Colon (tissue), 2 donors: ENCODE data around the gene HOXA7.

Experiments used
- FAIRE-seq: peaks from 2 replicates; lab custom pipeline; 2012; peaks lifted over from hg19 to GRCh38; lab: Jason Lieb, UNC
- donor health status: control.
- donor health status: control.

The HOXA7 gene

DNA sequence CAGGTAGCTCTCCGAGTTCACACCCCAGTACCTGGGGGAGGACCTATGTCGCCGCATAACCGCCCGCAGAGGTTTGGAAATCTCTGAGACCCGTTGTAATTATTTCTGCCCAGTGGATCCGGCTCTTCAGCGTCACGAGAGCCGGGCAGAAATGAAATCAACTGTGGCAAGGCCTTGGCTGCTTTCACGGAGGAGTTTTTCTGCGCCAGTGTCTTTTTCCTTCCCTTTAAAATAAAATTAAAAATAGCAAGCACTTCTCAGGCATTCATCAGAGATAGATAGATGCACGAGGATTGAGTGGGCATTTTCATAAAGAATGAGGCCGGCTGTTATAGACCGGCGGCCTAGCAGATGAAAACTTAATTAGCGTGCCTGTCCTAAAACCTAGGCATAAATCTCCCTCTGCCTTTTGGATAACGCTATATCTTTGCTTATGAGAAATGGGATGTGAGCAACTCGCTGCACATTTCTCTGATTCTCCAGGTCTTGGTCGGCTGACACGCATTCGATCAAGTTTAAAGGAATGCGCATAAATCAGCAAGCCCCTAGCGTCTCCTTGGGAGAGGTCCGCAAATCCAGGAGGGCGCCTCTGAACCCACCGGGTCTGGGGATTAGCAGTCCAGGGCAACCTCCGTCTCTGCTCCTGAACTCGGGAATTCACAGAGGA lies 37.0 kb upstream of the HOXA7 start:
- FAIRE-seq = no peak

DNA sequence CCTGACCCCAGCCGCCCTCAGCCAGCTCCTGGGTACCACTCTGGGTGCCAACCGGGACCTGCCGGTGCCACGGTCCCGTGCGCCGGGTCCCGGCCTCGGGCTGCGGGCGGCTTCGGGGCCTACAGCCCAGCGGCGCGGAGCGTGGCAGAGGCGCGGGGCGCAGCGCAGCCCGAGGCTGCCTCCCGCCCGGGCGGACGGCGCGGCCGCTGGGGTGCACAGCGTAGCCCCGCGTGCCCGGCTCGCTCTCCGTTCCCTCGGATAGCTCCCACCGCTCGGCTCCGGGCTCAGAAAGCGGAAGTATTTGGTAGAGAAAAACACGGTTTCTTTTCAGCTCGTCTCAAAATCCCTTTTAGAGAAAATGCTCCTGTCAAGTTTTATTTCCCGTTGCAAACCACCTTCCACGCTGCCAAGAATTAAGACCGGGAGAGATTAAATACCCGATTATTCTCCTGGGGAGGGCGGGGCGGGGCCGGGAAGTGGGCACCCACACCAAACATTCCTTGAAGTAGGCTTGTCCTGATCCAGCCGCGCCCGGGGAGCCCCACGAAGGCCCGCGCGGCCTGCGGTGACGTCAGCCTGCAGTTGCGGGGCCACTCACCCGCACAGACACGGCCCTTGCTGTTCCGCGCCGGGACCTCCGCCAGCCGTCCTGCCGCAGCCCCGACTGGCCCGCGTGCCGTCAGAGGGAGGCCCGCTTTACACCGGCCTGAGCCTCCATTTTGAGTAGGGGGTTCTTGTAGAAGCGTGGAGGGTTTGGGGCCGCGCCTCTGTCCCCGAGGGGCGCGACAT lies 36.3 kb upstream of the HOXA7 start:
- no peak for FAIRE-seq

DNA sequence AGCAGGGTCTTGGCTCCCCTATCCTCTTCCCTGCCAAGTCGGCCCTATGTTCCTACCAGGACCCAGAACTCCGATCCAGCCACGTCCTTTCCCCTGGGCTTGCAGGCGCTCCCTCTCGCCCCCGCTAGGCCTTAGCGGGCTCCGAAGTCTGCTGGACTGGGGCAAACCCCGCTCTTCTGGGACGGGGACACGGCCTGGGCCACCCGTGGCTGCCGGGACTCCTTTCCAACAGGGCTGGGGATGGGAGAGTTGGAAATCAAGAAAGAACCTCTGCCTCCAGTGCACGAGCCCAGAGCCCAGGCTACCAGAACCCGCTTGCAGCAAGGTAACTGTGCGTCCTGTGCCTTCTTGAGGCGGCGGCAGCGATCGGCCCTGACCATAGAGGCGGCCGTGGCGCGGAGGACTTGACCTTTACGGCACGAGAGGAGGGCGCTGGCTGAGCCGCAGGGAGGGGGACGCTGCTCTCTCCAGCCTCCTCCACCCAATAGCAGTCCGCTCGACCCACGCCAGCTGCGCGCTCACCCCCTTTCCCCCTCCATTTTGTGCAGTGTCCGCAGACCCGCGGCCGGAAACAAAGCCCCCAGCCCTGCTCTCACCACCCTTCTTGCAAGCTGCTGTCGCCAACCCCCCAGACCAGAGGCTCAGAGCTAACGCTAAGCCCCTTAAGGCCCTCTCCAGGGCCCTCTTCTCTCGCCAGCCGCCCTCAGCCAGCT lies 35.5 kb upstream of the HOXA7 start:
- FAIRE-seq = no peak

DNA sequence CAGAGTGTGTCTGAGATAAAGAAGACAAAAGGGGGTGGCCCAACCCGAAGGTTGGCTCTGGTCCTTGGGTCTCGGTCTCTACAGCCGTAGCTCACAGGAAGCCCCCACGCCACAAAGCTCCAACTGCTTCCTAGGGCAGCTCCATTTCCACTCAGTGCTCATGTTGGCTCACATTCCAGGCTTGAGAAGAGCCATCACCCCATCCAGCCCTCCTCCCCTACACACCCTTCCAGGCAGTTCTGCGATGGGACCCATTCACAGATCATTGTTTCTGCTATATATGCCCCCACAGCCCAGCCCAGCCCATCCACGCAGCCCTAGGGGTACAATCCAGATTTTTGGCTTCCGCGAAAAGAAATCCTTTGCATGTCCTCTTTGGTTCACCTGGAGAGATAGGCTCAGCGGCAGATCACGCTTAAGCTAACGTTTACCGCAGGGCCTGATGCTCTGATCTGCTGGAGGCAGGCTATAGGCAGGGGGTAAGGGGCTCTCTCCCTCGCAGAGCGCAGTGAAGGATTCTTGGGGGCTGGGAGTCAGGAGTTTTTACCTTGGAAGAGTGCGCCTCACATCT lies 34.8 kb upstream of the HOXA7 start:
- FAIRE-seq = no peak

DNA sequence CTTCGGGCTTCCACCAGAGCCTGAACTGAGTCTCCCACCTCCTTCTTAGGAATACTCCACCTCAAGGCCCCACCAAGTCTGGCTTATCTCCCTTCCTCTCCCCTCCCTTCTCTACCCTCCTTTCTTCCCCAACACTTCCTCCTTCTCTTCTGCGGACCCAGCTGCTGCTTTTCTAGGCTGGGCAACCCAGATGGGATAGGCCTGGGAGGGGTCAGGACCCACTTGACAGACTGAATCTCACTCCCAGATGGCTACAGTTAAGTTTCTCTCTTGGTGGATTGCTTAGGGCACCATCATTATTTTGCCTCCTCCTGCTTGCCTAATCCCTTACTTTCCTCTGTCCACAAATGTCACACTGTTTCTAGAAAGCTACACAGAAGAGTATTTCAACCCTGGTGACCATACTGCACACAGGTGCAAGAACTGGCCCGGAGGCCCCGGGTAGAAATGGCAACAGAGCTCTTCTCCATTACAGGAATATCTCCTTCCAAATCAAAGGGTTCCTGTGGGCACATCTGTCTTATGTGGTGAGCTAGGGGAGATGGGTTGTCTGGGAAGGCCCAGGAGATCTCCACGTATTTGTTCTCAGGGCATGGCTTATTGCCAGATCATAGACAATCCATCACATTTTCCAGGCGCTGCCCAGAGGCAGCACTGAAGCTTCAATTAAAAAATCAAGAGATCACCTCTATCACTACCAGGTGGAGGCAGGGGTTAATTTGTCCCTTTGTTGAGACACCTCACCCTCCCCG lies 33.7 kb upstream of the HOXA7 start:
- no peak for FAIRE-seq

DNA sequence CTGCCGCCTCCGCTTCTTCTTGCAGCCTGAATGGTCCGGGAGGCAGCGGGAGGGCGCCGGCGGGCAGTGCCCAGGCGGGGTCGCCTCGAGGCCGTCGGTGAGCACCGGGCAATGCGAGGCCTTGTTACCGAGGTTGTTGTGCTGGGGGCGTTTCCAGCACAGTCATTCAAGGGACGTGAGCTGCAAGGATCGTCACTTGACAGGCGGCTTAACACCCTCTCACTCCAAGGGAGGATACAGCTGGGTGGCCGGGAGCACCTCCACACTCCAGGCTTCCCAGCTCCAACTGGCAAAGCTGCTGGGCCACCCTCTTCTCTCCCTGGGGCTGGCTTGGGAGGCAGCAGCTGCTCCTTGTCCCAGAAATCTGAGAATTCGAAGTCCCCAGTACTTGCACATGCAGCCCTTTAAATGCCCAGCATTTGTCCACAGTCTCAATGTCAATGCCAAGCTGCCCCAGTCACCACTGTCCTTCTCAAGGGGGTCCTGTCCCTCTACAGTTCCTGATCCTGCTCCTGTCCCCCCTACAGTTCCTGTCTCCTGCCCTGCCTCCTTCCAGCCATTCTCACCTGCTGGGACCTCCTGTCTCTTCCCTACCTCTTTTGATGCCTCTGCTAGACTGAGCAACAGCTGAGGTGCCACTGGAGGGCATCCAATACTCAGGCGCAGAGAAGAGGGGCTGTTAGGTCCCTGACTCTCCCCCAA lies 33.0 kb upstream of the HOXA7 start:
- FAIRE-seq = no peak

DNA sequence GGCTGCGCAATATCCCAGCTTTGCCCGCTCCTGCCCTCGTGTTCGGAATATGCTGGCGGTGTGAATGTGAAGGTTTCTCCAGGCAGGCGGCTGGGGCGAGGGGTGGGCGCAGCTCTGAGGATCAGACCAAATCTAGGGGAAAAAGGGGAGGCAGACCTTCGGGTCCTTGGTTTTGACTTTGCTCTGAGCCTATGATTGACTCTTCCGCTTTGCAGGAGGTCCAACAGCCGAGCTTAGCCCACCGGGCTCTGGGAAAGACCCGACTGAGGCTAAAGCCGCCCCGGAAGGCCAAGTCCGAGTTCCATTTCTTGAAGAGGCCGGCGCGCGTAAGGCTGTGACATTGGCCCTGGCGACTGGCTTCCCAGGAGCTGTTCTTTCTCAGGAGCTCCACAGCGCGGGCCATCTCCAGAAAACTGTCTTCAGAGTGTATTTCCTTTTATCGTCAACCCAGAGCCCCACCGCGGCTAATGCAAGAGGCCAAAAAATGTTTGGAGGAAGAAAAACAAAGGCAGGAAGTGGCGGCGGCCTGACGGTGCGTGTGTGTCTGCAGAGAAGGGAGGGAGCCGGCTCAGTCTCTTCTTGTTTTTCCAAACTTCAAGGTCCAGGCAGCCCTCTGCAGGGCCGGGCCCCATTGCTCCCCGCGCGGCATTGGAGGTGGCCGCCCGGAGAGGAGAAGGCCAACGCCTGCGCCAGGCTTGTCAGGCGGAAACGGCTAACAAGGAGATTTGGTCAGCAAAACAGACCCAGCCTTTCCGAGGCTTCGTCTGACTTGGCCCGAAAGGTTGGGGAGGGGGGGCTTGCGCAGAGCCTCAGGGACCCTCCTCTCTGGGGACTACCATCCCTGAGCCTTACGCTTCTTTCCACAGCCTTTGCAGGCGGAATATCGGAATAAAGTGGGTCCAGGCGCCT lies 32.2 kb upstream of the HOXA7 start:
- no peak for FAIRE-seq

DNA sequence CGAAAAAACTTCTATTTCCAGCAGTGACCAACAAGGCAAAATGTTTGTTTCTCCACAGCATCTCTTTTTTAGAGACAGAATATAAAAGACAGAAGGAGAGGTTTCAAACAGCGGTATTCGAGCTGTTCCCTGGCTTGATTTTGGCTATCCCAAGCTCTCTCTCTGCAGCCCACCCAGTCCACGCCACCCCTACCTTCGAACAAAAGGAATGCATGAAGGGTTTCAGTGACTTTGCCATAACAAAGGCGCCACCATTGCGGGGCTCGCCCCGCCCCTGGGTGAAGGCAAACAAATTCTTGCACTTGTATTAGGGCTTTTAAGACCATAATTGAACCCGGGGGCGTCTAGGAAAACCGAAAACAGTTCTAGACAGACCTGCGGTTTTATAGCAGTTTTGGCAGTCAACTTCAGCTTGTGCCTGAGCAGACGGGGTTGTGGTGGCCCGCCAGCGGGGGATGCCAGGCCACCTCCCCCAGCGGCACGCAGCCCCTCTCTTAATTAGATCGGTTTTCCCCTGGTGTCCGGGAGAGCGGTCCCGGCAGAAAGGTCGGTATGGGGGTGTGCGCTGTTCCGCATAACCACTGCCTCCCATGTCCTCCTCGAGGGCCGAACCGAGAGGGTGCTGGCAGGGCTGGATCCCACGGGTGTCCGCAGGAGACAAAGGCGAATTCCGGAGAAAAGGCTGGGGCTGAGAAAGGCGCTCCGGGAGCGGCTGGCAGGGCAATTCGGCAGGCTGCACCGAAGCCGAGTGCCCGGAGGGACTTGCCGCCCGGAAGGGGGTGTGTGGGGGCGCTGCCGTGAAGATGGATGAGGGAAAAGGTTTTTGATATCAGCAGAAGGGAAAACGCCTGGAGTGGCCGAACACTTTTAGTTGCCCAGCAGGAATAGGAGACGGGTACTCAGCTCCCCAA lies 31.3 kb upstream of the HOXA7 start:
- no peak for FAIRE-seq

DNA sequence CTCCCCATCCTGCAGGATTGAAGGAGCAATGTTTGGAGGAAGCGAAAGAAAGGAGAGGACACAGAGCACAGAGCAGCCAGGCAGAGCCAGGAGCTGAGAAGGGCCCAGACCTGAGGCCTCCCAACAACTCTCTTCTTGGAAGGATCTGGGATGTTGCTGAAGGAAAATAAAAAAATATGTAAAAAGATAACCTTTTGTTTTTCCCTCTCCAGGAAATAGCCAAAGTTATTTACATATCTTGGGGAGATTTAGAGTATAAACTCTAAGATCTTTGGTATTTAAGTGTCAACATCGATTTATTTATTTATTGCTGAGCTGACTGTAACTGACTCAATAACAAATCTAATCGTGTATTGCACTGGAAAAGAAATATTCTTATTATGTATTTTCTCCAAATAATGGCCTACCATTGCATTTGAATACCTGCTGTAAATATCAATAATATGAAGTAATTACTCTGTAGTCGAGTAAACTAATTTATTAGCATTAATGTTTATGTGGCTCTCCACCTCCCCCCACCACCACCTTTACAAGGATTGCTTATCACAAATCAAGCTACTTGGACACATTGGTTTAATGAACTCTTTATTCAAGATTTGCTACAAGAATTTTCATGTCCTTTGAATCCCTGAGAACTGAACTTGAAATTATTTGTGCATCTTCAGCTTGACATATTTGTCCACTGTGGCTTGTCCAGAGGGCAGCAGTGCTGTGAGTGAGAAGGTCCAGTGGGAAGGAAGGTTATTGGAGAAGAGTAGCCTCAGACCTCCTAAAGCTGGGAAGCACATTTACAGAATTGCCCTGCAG lies 30.4 kb upstream of the HOXA7 start:
- no peak for FAIRE-seq

DNA sequence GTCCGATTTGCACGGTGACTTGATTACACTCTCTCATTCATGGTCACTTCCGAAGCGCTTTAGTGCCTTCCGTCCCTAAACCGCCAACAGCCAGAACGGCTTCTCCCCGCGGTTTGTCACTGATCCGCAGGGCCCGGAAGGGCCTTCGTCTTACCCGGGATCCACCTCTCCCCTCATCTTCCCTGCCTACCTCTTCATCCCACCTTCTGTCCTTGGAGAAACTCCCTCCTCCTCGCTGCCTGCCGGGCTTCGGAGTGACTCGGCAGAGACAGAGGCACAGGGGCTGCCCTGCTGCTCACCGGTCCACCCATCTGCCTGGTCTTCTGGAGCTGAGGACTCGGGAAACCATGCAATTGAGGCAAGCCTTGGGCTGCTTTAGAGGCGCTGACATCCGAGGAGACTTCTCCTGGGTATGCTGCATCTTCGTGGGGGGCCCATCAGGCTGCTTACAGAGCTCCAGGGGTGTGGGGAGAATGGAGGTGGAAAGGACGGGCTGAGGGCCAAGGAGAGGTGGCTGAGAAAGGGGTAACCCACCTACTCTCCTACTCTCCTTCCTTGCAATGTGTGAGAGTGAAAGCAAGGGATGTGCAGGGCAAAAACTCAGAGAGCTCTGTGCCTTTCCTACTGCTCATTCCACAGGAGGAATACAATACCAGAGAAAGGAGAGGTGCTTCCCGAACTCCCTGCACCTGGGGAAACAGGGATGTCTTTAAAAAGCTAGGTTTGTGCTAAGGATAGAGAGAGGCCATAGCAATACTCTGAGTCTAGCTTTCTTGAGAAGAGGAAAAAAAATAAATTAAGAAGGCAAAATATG lies 29.6 kb upstream of the HOXA7 start:
- FAIRE-seq = no peak

DNA sequence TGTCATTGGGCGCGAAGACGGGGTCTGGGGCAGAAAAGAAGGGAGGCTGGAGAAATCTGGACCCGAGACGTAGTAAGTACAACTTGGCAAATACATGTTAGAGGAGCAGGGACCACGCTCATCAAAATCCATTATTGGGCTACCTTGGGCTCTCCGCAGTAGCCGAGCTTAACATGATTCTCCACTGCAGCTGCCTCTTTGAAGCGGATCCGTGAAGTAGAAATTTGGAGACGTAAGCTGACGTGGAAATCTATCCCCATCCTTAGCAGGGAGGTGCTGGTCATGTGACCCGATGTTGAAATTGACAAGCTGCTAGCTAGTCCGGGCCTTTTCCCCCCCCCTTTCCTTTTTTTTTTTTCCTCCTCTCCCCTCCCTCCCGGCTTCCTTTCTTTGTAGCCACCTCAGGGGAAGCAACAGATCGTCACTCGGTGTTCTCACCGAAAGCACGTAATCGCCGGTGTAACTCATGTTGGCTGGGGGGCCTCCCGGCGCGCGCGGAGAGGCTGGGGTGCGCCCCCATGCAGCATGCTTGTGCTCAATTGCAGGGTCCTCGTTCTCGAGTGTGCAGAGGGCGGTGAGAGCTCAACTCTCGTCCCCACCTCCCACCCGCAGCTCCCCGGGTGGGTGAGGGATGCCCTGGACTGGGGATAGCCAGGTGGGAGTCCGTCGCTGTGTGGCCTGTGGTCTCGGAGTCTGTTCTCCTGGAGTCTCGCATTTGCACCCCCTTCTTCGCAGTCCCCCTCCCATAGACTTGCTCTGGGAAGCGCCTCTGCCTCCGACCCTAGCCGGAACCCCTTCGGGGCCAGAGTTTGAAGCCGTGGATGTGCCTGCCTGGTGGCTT lies 28.8 kb upstream of the HOXA7 start, which contains the start of gene HOXA11:
TSS of gene HOXA11 (minus strand) at position 220 of the 841 bp plus-strand sequence. CDS start at position 132, 88 bp downstream.
- no peak for FAIRE-seq

DNA sequence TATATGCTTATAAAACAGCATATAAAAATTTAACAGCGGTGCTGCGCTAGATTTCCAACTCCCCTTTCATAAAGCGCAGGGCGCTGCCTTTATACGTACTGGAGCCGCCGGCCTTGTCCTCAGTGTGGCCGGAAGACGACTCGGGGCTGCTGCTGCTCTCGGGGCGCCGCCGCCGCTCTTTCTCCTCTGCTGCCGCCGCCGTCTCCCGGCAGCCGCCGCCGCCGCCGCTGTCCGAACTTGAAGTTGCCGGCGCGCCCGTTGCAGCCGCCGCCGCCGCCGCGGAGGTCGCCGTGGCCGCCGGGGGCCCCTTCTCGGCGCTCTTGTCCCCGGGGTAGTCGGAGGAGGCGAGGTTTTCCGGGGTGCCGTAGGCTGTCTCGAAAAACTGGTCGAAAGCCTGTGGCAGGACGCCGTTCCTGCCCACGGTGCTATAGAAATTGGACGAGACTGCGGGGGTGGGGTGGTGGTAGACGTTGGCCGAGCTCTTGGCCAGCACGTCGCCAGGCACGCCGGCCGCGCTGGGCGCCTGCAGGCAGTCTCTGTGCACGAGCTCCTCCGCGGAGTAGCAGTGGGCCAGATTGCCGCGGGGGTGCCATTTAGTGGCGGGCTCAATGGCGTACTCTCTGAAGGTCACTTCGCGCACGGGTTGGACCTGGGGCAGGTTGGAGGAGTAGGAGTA lies 28.0 kb upstream of the HOXA7 start:
- no peak for FAIRE-seq

DNA sequence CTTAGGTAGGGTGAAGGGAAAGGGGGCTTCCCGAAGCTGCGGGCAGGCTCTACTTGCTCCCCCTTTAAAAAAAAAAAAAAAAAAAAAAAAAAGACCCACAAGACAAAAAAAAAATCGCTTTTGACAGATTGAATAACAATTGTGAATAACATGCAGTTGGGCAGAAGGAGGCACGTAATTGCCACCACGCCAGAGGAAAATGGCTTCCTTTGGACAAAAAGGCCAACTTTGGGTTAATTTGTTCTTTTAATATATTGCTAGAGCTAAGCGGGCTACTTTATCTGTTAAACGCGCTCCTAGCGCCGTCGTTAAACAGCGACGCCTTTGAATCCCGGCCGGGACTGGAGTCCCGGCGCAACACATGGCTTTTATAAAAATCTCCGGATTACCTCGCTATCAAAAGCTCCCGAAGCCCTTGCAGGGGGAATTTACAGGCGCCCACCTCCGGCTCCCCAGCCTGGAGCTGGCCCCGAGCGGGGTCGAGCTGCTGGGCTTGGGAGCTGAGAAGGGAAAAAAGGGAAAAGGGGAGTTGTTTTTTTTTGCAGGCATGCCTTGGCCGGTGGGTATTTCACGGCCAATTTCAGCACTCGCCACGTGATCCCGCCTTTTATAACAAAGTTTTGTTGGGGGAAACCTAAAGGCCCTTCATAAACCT lies 27.3 kb upstream of the HOXA7 start:
- FAIRE-seq = no peak

DNA sequence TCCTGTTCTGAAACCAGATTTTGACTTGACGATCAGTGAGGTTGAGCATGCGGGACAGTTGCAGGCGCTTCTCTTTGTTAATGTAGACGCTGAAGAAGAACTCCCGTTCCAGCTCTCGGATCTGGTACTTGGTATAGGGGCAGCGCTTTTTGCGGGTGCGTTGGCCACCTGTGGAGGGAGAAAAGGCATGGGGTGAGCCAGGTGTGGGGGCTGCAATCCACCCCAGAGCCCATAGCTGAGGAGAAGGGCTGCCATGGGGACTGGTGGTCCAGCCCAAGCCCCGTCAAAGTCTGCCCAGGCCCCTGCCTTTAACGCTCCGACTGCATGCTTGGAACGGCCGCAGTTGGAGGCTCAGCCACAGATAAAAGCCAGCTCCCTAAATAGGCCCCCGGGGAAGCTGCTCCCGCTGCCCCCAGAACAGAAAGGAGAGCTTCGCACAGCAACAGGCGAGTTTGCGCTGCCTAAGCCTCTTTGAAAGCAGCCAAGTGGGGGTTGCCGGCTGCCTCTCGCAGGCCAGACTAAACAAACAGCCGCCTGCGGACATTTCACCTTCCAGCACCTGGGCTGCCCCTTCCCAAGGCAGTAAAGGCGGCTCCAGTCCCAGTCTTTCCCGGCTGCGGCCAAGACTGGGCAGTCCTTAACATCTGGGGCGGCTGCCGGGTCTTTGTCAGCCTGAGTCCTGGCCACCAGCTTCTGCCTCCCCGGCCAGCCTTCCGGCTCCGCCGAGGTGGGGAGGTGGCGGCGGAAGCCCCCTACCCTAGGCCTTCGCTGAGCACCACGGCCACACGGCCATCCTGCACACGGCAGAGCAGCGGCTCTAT lies 26.6 kb upstream of the HOXA7 start:
- no peak for FAIRE-seq
